ENCODE measurements around the gene OR10G6. TPM values are rescaled to one million over a fixed set of nuclear protein-coding genes. Genes with fewer than 3 reads are reported as not detected.

The OR10G6 gene
- polyA plus RNA-seq, 1 of the 3 experiments (the other 2 are of a cell fraction), result not detected

- Histone ChIP-seq H3K9me2 (no peaks in the 10 kb centered on the region), H3F3A (replicated peaks; ENCODE audit: insufficient read depth) (no peaks in the 10 kb centered on the region), H3K4me2 (no peak overlapping the region), H3K9me3 (no peaks in the 10 kb centered on the region), H3K4me3 (ENCODE audit: low read depth in 2 of 2, low read length in 1 of 2) (no peak overlapping the region), H3K4me1 (ENCODE audit: control insufficient read depth in 1 of 2, insufficient read depth in 2 of 2, low read depth in 1 of 2, low read length in 1 of 2) (no peaks in the 10 kb centered on the region), H4K20me1 (ENCODE audit: insufficient read depth) (no peaks in the 10 kb centered on the region), H3K27ac (ENCODE audit: low read depth in 2 of 2, low read length in 1 of 2) (no peak overlapping the region), H2AFZ (ENCODE audit: low read depth) (no peak overlapping the region), H3K27me3 (ENCODE audit: insufficient read depth) (no peaks in the 10 kb centered on the region), H3K9ac (no peak overlapping the region), H3K36me3 (replicated peaks in 1 of 2; ENCODE audit: control insufficient read depth in 1 of 2, insufficient read depth in 2 of 2, low read length in 1 of 2) (no peaks in the 10 kb centered on the region), H3K79me2 (ENCODE audit: insufficient read depth) (no peaks in the 10 kb centered on the region)
- ChIA-PET CTCF (interaction anchor here (0.9 kb wide), 1 partner anchor 14 kb away, joined by 3 read pairs; no protein-coding TSS in a partner anchor), POLR2A (no interaction called here)
- no peak for DNase-seq
- TF ChIP-seq TEAD4 (IDR thresholded peaks at IDR 0.05; ENCODE audit: borderline replicate concordance, insufficient read depth), result no peak
- no peak for TF ChIP-seq CHD2 (IDR thresholded peaks at IDR 0.05; ENCODE audit: low read length, partially characterized antibody)
- no peak for TF ChIP-seq MXI1 (IDR thresholded peaks at IDR 0.05; ENCODE audit: low read depth, low read length)
- no peak for TF ChIP-seq ELF1 (IDR thresholded peaks at IDR 0.05)
- no peak for TF ChIP-seq FOXM1 (IDR thresholded peaks at IDR 0.05; ENCODE audit: low read depth)
- TF ChIP-seq EZH2phosphoT487 (IDR thresholded peaks at IDR 0.05; ENCODE audit: borderline replicate concordance, low read depth), result no peak
- TF ChIP-seq SIN3A (IDR thresholded peaks at IDR 0.05; ENCODE audit: borderline replicate concordance, low read depth, low read length), result no peak
- TF ChIP-seq FOXJ3 (CRISPR knock-in tag; IDR thresholded peaks at IDR 0.05), result no peak
- TF ChIP-seq POLR2AphosphoS5 (IDR thresholded peaks at IDR 0.05; ENCODE audit: low read depth, low read length), result no peak
- TF ChIP-seq RXRA (IDR thresholded peaks at IDR 0.05; ENCODE audit: borderline replicate concordance, low read depth), result no peak
- TF ChIP-seq GATA2 (CRISPR knock-in tag; IDR thresholded peaks at IDR 0.05), result no peak
- TF ChIP-seq JUND (IDR thresholded peaks at IDR 0.05), result no peak
Measured at GRCh38 chr11:123956752-123957151, 38.2 kb downstream of the OR10G6 start.

- no peaks in the 10 kb centered on the region for H3F3A ChIP-seq (replicated peaks; ENCODE audit: insufficient read depth)
- no peaks in the 10 kb centered on the region for H3K9me3 ChIP-seq
- CTCF ChIA-PET, result no interaction called here
- H3K9ac ChIP-seq, result no peak overlapping the region
- DNase-seq, result no peak
- H3K4me1 ChIP-seq (ENCODE audit: control insufficient read depth in 1 of 2, insufficient read depth in 2 of 2, low read depth in 1 of 2, low read length in 1 of 2), result no peaks in the 10 kb centered on the region
- no peaks in the 10 kb centered on the region for H3K9me2 ChIP-seq
- H3K27me3 ChIP-seq (ENCODE audit: insufficient read depth), result no peaks in the 10 kb centered on the region; the same call in 1 of the 2 replicates
- WGBS (ENCODE audit: low lambda C conversion rate), result 0% methylated on average over 1 of the region's 1 CpG
- no peaks in the 10 kb centered on the region for H3K36me3 ChIP-seq (replicated peaks in 1 of 2; ENCODE audit: control insufficient read depth in 1 of 2, insufficient read depth in 2 of 2, low read length in 1 of 2)
- H2AFZ ChIP-seq (ENCODE audit: low read depth), result no peak overlapping the region
- no peak overlapping the region for H3K27ac ChIP-seq (ENCODE audit: low read depth in 2 of 2, low read length in 1 of 2)
- POLR2A ChIA-PET, result no interaction called here
- H3K4me2 ChIP-seq, result no peak overlapping the region
- H4K20me1 ChIP-seq (ENCODE audit: insufficient read depth), result no peaks in the 10 kb centered on the region
- H3K4me3 ChIP-seq (ENCODE audit: low read depth in 2 of 2, low read length in 1 of 2), result no peak overlapping the region
- no peaks in the 10 kb centered on the region for H3K79me2 ChIP-seq (ENCODE audit: insufficient read depth)
- TF ChIP-seq IRF3 (IDR thresholded peaks at IDR 0.05; ENCODE audit: low read depth, low read length), result no peak
- TF ChIP-seq REST (IDR thresholded peaks at IDR 0.05; ENCODE audit: low read depth, low read length), result no peak
- TF ChIP-seq NFIC (IDR thresholded peaks at IDR 0.05; ENCODE audit: borderline replicate concordance), result no peak
- no peak for TF ChIP-seq SIN3A (IDR thresholded peaks at IDR 0.05; ENCODE audit: borderline replicate concordance, low read depth, low read length)
- TF ChIP-seq FOXJ3 (CRISPR knock-in tag; IDR thresholded peaks at IDR 0.05), result no peak
- TF ChIP-seq TEAD4 (IDR thresholded peaks at IDR 0.05; ENCODE audit: borderline replicate concordance, insufficient read depth), result no peak
- no peak for TF ChIP-seq MXI1 (IDR thresholded peaks at IDR 0.05; ENCODE audit: low read depth, low read length)
- TF ChIP-seq, protein P1, sequence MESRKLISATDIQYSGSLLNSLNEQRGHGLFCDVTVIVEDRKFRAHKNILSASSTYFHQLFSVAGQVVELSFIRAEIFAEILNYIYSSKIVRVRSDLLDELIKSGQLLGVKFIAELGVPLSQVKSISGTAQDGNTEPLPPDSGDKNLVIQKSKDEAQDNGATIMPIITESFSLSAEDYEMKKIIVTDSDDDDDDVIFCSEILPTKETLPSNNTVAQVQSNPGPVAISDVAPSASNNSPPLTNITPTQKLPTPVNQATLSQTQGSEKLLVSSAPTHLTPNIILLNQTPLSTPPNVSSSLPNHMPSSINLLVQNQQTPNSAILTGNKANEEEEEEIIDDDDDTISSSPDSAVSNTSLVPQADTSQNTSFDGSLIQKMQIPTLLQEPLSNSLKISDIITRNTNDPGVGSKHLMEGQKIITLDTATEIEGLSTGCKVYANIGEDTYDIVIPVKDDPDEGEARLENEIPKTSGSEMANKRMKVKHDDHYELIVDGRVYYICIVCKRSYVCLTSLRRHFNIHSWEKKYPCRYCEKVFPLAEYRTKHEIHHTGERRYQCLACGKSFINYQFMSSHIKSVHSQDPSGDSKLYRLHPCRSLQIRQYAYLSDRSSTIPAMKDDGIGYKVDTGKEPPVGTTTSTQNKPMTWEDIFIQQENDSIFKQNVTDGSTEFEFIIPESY (IDR thresholded peaks at IDR 0.05; ENCODE audit: borderline replicate concordance, low read depth), result no peak
- TF ChIP-seq MAX (IDR thresholded peaks at IDR 0.05; ENCODE audit: low read depth), result no peak
- no peak for TF ChIP-seq USF1 (IDR thresholded peaks at IDR 0.05; ENCODE audit: borderline replicate concordance, low read depth)
- no peak for TF ChIP-seq EP300 (IDR thresholded peaks at IDR 0.05; ENCODE audit: borderline replicate concordance in 1 of 2, low read depth in 1 of 2, low read length in 1 of 2)
- TF ChIP-seq YY1 (IDR thresholded peaks at IDR 0.05; ENCODE audit: low read depth), result no peak
- TF ChIP-seq TAF1 (IDR thresholded peaks at IDR 0.05; ENCODE audit: borderline replicate concordance, low read depth, low read length), result no peak
Measured at GRCh38 chr11:123945132-123945531, 49.8 kb downstream of the OR10G6 start.
